HCT116 (cell line): ENCODE measurements around the gene PURB. TPM values are rescaled to one million over a fixed set of nuclear protein-coding genes. Genes with fewer than 3 reads are reported as not detected.

Experiments used
- ATAC-seq: fragments of 200-7000 bp; cut with Tn5 transposase; 2 replicates; pipeline ENCODE4 v1.9.1; 2020; ENCODE audit warnings: mild to moderate bottlenecking, moderate library complexity
- BruUV-seq: library from RNA; stranded (reverse); fragments of 400-500 nt; replicated peaks from 2 replicates; lab custom pipeline; 2021; lab: Mats Ljungman, UMichigan
- CTCF ChIA-PET: fragments of 300-600 bp; sonication (Branson Sonifier 250); formaldehyde crosslinking; loops from one replicate; lab custom pipeline; 2021; ENCODE audit warnings: antibody characterized with exemption; lab: Charles Lee
- POLR2A ChIA-PET: fragments of 300-600, 350-600 bp; sonication (Branson Sonifier 250); formaldehyde crosslinking; loops from one replicate; lab custom pipeline; 2021; ENCODE audit warnings: antibody characterized with exemption; lab: Charles Lee
- RAD21 ChIA-PET, 2 experiments: fragments of 300-600 bp; sonication (Branson Sonifier 250); formaldehyde crosslinking; loops; one replicate each; lab custom pipeline; 2023; ENCODE audit warnings: low total read pairs in 2 of 2; ENCODE audit not compliant: uncharacterized antibody in 2 of 2, unreplicated experiment in 2 of 2, low non-redundant PET in 1 of 2; lab: Charles Lee
- DNase-seq: peaks from one replicate; pipeline ENCODE4 v3.0.0-alpha.2; 2010; ENCODE audit warnings: low read depth, low spot score
- H2AFZ ChIP-seq: fragments of 200-600 bp; shearing (Covaris generic), sonication (generic); 2 replicates; pipeline ENCODE4 v1.6.1; 2017; ENCODE audit warnings: low read depth, mixed run types, mixed read lengths, antibody characterized with exemption, low read length; ENCODE audit not compliant: poor library complexity, severe bottlenecking
- H3K27ac ChIP-seq: 2 replicates; pipeline ENCODE4 v1.5.1; 2012; ENCODE audit warnings: low read depth, low read length
- H3K27me3 ChIP-seq: fragments of 200-600 bp; sonication (generic); 2 replicates; pipeline ENCODE4 v1.6.1; 2016; ENCODE audit warnings: mixed run types, low read length, mixed read lengths; ENCODE audit not compliant: insufficient read depth
- H3K36me3 ChIP-seq, 2 experiments: fragments of 200-500 bp in 1 of 2; fragments of 200-600 bp in 1 of 2; sonication (Bioruptor generic) in 1 of 2; sonication (generic) in 1 of 2; 2 replicates each; pipeline versions ENCODE4 v1.5.1 to v1.6.1; 2014 to 2016; ENCODE audit warnings: low read length in 2 of 2, inconsistent platforms in 1 of 2, mixed read lengths in 1 of 2, mixed run types in 1 of 2; ENCODE audit not compliant: insufficient read depth in 2 of 2, control insufficient read depth in 1 of 2
- H3K4me1 ChIP-seq, 2 experiments: fragments of 200-600 bp in 1 of 2; sonication (generic) in 1 of 2; 2 replicates each; pipeline versions ENCODE4 v1.5.1 to v1.6.1; 2012 to 2017; ENCODE audit warnings: low read length in 2 of 2, inconsistent platforms in 1 of 2, mild to moderate bottlenecking in 1 of 2, mixed read lengths in 1 of 2, mixed run types in 1 of 2, moderate library complexity in 1 of 2; ENCODE audit not compliant: insufficient read depth in 2 of 2, control insufficient read depth in 1 of 2
- H3K4me2 ChIP-seq: fragments of 200-600 bp; sonication (generic); 2 replicates; pipeline ENCODE4 v1.6.1; 2017; ENCODE audit warnings: mixed run types, low read length, mixed read lengths
- H3K4me3 ChIP-seq, 2 experiments: fragments of 200-600 bp in 1 of 2; sonication (generic) in 1 of 2; replicated peaks in 1 of 2; 2 replicates each; pipeline ENCODE4 v1.5.1; 2011 to 2016; ENCODE audit warnings: low read length in 2 of 2, control low read depth in 1 of 2, low read depth in 1 of 2, mild to moderate bottlenecking in 1 of 2, mixed read lengths in 1 of 2, mixed run types in 1 of 2
- H3K79me2 ChIP-seq: fragments of 200-600 bp; sonication (generic); 2 replicates; pipeline ENCODE4 v1.6.1; 2017; ENCODE audit warnings: mild to moderate bottlenecking, mixed run types, low read length, moderate library complexity, mixed read lengths; ENCODE audit not compliant: insufficient read depth
- H3K9ac ChIP-seq: fragments of 200-600 bp; sonication (generic); 2 replicates; pipeline ENCODE4 v1.6.1; 2016; ENCODE audit warnings: low read length, mixed read lengths
- H3K9me2 ChIP-seq: fragments of 200-600 bp; sonication (generic), shearing (Covaris generic); 2 replicates; pipeline ENCODE4 v1.6.1; 2017; ENCODE audit warnings: mixed run types, mild to moderate bottlenecking, moderate library complexity; ENCODE audit not compliant: insufficient read depth
- H3K9me3 ChIP-seq, 2 experiments: fragments of 200-500 bp in 1 of 2; fragments of 200-600 bp in 1 of 2; sonication (Bioruptor generic) in 1 of 2; sonication (generic) in 1 of 2; 2 replicates each; pipeline ENCODE4 v1.6.1; 2014 to 2017; ENCODE audit warnings: low read length in 2 of 2, mixed read lengths in 2 of 2, inconsistent platforms in 1 of 2, low read depth in 1 of 2, mild to moderate bottlenecking in 1 of 2, mixed run types in 1 of 2, moderate library complexity in 1 of 2; ENCODE audit not compliant: control insufficient read depth in 1 of 2, insufficient read depth in 1 of 2
- H4K20me1 ChIP-seq: fragments of 200-600 bp; sonication (generic), shearing (Covaris generic); 2 replicates; pipeline ENCODE4 v1.6.1; 2017; ENCODE audit warnings: mixed run types, mild to moderate bottlenecking, moderate library complexity; ENCODE audit not compliant: insufficient read depth
- EZH2phosphoT487 ChIP-seq: fragments of 200-600 bp; IDR thresholded peaks from 2 replicates; pipeline ENCODE4 v1.6.1; 2018; ENCODE audit warnings: antibody characterized with exemption, borderline replicate concordance
- POLR2A ChIP-seq: IDR thresholded peaks from 2 replicates; pipeline ENCODE4 v1.7.0; 2011; ENCODE audit warnings: borderline replicate concordance; ENCODE audit not compliant: insufficient read depth, insufficient read length; ENCODE audit errors: extremely low read depth
- POLR2AphosphoS5 ChIP-seq: IDR thresholded peaks from 2 replicates; pipeline ENCODE4 v1.6.1; 2011; ENCODE audit warnings: mild to moderate bottlenecking, low read depth, low read length, moderate library complexity
- RAD21 ChIP-seq: IDR thresholded peaks from 2 replicates; pipeline ENCODE4 v1.6.1; 2012; ENCODE audit warnings: low read depth, mild to moderate bottlenecking
- SIN3A ChIP-seq: IDR thresholded peaks from 2 replicates; pipeline ENCODE4 v1.6.1; 2012; ENCODE audit warnings: low read depth
- ZFX ChIP-seq: fragments of 450-650 bp; IDR thresholded peaks from 2 replicates; pipeline ENCODE4 v1.6.1; 2017
- ZNF274 ChIP-seq: fragments of 200-500 bp; sonication (Bioruptor generic); IDR thresholded peaks from 2 replicates; pipeline ENCODE4 v1.6.1; 2014; ENCODE audit warnings: mild to moderate bottlenecking, low read depth, low read length, inconsistent platforms
- intact Hi-C: fragments of 100-400 bp; cut with micrococcal nuclease; formaldehyde crosslinking; loops from 2 replicates; pipeline ENCODE4 v1.10.0; 2022
- total RNA-seq: library from RNA; stranded (reverse); gene quantifications from one replicate; pipeline ENCODE4 v1.2.1, GENCODE V29; 2021; ENCODE audit not compliant: unreplicated experiment
- TF ChIP-seq, protein P1 (sequence below), 3 experiments: fragments of 200-600 bp in 1 of 3; sonication (generic) in 1 of 3; IDR thresholded peaks in 2 of 3; conservative IDR thresholded peaks in 1 of 3; 2 replicates each; pipeline ENCODE4 v1.5.1; 2012 to 2017; ENCODE audit warnings: low read depth in 2 of 3, low read length in 2 of 3, antibody characterized with exemption in 1 of 3, borderline replicate concordance in 1 of 3, control low read depth in 1 of 3, mild to moderate bottlenecking in 1 of 3, mixed read lengths in 1 of 3, mixed run types in 1 of 3, moderate library complexity in 1 of 3; ENCODE audit not compliant: insufficient read depth in 1 of 3
- TF ChIP-seq, protein P2 (sequence below): IDR thresholded peaks from 2 replicates; pipeline ENCODE4 v1.6.1; 2012

The PURB gene
- total RNA-seq, 1 experiment from 2014 or later, result 13.2 TPM

DNA sequence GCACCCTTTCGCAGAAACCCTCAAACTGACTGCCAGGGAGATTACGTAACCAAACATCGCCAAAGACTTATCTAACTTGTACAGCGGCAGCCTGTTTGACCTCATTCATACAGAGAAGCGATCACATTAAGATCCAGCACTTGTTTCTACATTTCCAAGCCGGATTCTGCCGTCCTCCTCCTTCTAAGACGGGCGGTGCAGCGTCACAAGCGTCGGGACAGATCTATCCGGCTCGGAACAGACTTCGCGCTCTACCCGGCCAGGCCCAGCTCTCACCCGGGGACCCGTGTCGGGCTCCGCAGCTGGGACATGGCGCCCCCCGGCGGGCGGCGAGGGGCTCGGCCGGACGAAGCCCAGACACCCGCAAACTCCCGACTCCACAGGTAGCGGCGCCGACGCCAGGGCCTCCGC is 37.8 kb downstream of the PURB start:
- Histone ChIP-seq H3K36me3 (peaks cover 0 to 2% of the 10 kb centered on the region in 2 experiments; a peak in 2 of 4 replicates), H3K4me3 (peak overlapping the region; percentile 84 to 97), H3K4me1 (peaks cover 5 to 24% of the 10 kb centered on the region in 2 experiments; a peak in 3 of 4 replicates), H2AFZ (no peak overlapping the region), H3K9me2 (no peaks in the 10 kb centered on the region), H3K9ac (peak overlapping the region; percentile 89), H4K20me1 (peaks cover 11% of the 10 kb centered on the region; the same call in 1 of the 2 replicates), H3K9me3 (no peaks in the 10 kb centered on the region), H3K27ac (peak overlapping the region; percentile 81), H3K79me2 (peaks cover 51% of the 10 kb centered on the region), H3K27me3 (no peaks in the 10 kb centered on the region), H3K4me2 (peak overlapping the region; percentile 77)
- CTCF ChIA-PET, result interaction anchor here (0.6 to 2.3 kb wide), 13 partner anchors 9 to 499 kb away, joined by 3 to 8 read pairs (median 4); partner anchors contain the start of gene DDX56
- BruUV-seq, result TSS peak; percentile 57
- RAD21 ChIA-PET, result interaction anchor here in 1 of 2 experiments (1.0 kb wide), 1 partner anchor 289 kb away, joined by 3 read pairs; no protein-coding TSS in a partner anchor
- POLR2A ChIA-PET, result interaction anchor here (0.6 to 1.6 kb wide), 12 partner anchors 9 to 272 kb away, joined by 3 to 6 read pairs (median 4); partner anchors contain the start of genes OGDH and PURB
- intact Hi-C loops, result loop anchor here (2.0 to 5.0 kb wide), 2 partner anchors 50 to 259 kb away; partner anchors contain the start of gene PPIA
- peak; percentile 51 for DNase-seq
- ATAC-seq, result peak; percentile 76
- TF ChIP-seq EZH2phosphoT487 (no peak), ZFX (peak; percentile 77; the same call in 1 of the 2 replicates), RAD21 (peak; percentile 90), POLR2A (no peak), POLR2AphosphoS5 (peak; percentile 53), ZNF274 (no peak), SIN3A (no peak; the same call in 1 of the 2 replicates)
- TF ChIP-seq, protein P1, sequence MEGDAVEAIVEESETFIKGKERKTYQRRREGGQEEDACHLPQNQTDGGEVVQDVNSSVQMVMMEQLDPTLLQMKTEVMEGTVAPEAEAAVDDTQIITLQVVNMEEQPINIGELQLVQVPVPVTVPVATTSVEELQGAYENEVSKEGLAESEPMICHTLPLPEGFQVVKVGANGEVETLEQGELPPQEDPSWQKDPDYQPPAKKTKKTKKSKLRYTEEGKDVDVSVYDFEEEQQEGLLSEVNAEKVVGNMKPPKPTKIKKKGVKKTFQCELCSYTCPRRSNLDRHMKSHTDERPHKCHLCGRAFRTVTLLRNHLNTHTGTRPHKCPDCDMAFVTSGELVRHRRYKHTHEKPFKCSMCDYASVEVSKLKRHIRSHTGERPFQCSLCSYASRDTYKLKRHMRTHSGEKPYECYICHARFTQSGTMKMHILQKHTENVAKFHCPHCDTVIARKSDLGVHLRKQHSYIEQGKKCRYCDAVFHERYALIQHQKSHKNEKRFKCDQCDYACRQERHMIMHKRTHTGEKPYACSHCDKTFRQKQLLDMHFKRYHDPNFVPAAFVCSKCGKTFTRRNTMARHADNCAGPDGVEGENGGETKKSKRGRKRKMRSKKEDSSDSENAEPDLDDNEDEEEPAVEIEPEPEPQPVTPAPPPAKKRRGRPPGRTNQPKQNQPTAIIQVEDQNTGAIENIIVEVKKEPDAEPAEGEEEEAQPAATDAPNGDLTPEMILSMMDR (IDR thresholded peaks at IDR 0.05 in 2 of 3, conservative IDR thresholded peaks at IDR 0.05 in 1 of 3; ENCODE audit: borderline replicate concordance in 1 of 3, insufficient read depth in 1 of 3, low read depth in 2 of 3, low read length in 2 of 3), result peak; percentile 61 to 85 (median 76)
- TF ChIP-seq, protein P2, sequence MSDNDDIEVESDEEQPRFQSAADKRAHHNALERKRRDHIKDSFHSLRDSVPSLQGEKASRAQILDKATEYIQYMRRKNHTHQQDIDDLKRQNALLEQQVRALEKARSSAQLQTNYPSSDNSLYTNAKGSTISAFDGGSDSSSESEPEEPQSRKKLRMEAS, result peak; percentile 55
